ENCODE data around the gene SLC26A1.

DNA sequence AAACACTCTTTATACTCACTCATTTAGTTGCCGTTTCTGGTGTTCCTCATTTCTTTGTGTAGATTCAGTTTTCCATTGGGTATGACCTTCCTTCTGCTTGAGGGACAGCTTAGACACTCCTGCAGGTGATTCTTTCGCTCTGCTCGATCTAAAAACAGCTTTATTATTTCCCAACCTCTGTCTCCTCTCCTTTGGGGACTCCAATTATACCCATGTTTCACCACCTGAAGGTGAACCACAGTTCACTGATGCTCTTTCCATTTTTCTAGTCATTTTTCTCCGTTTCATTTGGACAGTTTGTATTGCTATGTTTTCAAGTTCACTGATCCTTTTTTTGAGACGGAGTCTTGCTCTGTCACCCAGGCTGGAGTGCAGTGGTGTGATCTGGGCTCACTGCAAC, 13.7 kb upstream of the SLC26A1 start:
- TF ChIP-seq, protein P1, sequence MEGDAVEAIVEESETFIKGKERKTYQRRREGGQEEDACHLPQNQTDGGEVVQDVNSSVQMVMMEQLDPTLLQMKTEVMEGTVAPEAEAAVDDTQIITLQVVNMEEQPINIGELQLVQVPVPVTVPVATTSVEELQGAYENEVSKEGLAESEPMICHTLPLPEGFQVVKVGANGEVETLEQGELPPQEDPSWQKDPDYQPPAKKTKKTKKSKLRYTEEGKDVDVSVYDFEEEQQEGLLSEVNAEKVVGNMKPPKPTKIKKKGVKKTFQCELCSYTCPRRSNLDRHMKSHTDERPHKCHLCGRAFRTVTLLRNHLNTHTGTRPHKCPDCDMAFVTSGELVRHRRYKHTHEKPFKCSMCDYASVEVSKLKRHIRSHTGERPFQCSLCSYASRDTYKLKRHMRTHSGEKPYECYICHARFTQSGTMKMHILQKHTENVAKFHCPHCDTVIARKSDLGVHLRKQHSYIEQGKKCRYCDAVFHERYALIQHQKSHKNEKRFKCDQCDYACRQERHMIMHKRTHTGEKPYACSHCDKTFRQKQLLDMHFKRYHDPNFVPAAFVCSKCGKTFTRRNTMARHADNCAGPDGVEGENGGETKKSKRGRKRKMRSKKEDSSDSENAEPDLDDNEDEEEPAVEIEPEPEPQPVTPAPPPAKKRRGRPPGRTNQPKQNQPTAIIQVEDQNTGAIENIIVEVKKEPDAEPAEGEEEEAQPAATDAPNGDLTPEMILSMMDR (IDR thresholded peaks at IDR 0.05), result no peak
- no peak for TF ChIP-seq POLR2A (IDR thresholded peaks at IDR 0.05)
